ENCODE results near the gene MSI2.
"Not testable (repeated sequence)": the region's sequence is repeated elsewhere in the genome, so short reads cannot be mapped to it uniquely, and the experiment has no call there.

Gene MSI2

DNA sequence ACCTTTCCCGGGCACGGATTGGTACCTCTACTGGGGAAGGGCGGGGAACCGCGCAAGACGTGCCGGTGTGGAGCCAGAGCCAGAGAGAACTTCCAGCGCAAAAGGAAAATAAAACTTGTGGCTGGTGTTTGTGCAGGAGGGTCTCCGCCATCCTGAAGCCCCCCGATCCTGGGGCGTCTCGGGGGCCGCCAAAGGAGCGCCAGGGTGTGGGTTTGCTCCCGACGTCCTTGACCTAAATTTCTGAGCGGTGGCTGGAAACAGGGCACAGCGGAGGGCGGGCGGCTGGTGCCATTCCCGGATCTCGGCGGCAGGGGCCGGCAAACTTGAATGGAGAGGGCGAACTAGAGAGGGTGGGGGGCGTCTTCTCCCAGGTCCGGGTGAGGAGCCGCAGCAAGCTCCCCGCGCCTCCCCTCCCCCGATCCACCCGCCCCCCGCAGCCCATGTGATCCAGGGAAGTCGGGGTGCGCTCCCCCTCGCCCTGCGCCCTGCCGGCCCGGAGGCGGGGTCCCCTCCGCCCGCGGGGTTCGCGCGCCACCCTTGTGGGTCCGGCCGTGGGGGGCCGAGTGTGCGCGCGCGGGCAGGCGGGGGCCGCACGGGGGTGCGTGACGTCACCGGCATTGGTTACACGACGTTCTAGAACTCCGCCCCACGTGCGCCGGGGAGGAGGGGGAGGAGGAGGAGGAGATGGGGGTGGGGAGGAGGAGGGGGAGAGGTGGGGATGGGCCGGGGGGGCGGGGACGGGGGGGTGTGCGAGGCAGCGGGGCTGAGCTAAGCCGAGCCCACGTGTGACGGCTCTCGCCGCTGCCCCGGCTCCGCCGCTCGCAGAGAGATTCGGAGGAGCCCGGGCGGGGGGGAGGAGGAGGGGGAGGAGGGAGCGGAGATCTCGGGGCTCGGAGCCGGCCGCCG, at the start of gene MSI2:
TSS of gene MSI2 (plus strand) at position 748 of the 906 bp plus-strand sequence. CDS start 220 bp downstream, outside the sequence.
- peak; percentile 94 for DNase-seq (ENCODE audit: low read depth, low spot score)

DNA sequence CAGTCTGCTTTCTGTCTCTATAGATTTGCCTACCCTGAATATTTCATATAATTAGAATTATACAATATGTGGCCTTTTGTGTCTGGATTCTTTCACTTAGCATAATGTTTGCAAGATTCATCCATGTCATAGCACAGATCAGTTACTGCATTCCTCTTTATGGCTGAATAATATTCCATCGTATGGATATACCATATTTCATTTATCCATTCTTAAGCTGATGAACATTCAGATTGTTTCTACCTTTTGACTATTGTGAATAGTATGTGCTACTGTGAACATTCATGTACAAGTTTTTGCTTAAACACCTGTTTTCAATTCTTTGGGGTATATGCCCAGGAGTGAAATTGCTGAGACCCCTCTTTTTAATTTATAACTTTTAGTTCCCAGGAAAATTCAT, 49.4 kb upstream of the MSI2 start:
- no peak for DNase-seq (ENCODE audit: low read depth, low spot score)

GRCh38 chr17:57207396-57207795, 48.9 kb upstream of the MSI2 start:
- no peak for DNase-seq (ENCODE audit: low read depth, low spot score)

DNA sequence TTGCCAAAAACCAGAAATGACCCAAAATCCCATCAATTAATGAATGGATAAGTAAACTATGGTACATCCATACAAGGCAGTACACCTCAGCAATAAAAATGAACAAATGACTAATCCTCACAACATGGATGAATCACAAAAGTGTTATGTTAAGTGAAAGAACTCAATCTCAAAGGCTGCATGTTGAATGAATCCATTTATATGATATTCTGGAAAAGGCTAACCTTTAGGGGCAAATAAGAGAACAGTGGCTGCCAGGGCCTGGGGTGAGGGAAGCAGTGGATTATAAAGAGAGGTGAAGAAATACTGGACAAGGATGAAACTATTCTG, 46.1 kb upstream of the MSI2 start:
- DNase-seq (ENCODE audit: low read depth, low spot score): peak; percentile 10

GRCh38 chr17:57210972-57211411, 45.3 kb upstream of the MSI2 start:
- peak; percentile 9 for DNase-seq (ENCODE audit: low read depth, low spot score)

- DNase-seq (ENCODE audit: low read depth, low spot score): peak; percentile 52
Measured at GRCh38 chr17:57211543-57211942, 44.8 kb upstream of the MSI2 start.

- no peak for DNase-seq (ENCODE audit: low read depth, low spot score)
Measured at GRCh38 chr17:57213180-57213825, 43.0 kb upstream of the MSI2 start.

GRCh38 chr17:57215317-57215716, 41.0 kb upstream of the MSI2 start:
- peak; percentile 28 for DNase-seq (ENCODE audit: low read depth, low spot score)

DNA sequence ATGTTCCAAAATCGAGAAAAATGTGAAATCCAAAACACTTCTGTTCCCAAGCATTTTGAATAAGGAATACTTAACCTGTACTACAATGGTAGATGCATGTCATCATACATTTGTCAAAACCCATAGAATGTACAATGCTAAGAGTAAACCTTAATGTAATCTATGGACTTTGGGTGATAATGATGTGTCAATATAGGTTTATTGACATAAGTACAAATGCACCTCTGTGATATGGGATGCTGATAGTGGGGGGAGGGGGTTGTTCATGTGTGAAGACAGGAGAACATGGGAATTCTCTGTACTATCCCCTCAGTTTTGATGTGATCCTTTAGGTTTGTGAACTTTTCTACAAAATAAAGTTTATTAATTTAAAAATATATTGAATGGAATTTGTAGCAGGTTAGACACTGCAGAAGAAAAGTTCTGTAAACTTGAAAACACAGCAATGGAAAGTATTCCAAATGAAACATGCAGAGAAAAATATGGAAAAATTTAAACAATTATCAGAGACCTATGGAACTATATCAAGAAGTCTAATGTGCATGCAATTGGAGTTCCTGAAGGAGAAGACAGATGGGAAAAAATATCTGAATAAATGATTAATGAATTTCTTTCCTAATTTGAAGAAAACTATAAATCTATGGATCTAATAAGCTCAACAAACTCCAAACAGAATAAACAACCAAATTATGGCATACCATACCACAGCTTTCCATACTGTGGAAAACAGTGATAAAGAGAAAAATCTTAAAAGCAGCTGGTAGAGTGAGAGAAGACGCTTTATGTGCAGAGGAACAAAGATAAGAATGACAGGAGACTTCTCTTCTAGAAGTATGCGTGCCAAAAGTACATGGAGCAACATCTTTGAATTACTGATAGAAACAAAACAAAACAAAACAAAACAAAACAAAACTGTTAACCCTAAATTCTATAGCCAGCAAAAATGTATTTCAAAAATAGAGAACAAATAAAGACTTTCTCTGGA, 34.7 kb upstream of the MSI2 start:
- DNase-seq (ENCODE audit: low read depth, low spot score): no peak

DNA sequence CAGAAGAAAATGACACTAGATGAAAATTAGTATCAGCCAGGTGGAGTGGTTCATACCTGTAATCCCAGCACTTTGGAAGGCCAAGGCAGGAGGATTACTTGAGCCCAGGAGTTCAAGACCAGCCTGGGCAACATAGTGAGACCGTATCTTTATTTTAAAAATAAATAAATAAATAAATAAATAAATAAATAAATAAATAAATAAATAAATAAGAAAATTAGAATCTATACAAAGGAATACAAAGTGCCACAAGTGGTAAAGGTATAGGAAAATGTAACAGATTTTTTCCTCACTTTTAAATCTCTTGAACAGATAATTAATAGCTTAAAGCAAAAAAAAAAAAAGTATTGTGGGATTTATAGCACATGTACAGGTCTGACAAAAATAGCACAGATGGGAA, 33.9 kb upstream of the MSI2 start:
- DNase-seq (ENCODE audit: low read depth, low spot score): not testable (repeated sequence)

- DNase-seq (ENCODE audit: low read depth, low spot score): no peak
Measured at GRCh38 chr17:57225127-57225526, 31.2 kb upstream of the MSI2 start.

DNA sequence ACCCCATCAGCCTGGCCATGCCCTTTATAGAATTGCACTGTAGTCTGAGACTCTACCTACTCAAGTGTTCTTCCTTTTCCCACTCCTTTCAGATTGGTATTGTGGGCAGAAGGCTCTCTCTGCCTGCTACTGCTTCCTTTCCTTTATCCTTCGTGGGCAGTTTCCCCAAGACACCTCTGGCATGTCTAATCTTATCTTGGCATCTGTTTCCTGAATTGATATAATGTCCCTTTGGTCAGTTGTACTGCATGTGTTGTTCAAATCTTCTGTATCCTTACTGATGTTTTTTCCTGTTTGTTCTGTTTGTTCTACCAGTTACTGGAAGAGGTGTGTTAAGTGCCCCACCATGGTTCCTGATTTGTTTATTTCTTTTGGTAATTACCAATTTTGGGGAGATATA, 29.5 kb upstream of the MSI2 start:
- no peak for DNase-seq (ENCODE audit: low read depth, low spot score)

GRCh38 chr17:57228911-57229310, 27.4 kb upstream of the MSI2 start:
- no peak for DNase-seq (ENCODE audit: low read depth, low spot score)

- no peak for DNase-seq (ENCODE audit: low read depth, low spot score)
Measured at GRCh38 chr17:57234061-57234738, 22.1 kb upstream of the MSI2 start.

- no peak for DNase-seq (ENCODE audit: low read depth, low spot score)
Measured at GRCh38 chr17:57234739-57235092, 21.6 kb upstream of the MSI2 start.

DNA sequence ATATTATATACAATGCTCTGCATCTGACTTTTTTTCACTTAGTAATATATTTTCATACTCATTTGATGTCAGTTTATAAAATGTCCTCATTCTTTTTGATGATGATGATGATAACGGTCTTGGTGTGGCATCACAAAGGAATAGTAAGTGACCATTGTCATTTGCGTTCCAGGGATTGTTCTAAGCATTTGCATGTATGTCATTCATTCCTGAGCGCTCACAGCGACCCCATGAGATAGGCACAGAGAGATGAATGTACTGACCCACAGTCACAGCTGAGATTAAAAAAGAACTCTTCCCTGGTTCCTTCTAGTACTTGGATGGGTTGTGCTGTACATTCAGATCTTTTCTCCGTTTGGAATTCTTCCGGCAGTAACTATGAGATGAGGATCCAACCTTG, 21.2 kb upstream of the MSI2 start:
- DNase-seq (ENCODE audit: low read depth, low spot score): no peak

DNA sequence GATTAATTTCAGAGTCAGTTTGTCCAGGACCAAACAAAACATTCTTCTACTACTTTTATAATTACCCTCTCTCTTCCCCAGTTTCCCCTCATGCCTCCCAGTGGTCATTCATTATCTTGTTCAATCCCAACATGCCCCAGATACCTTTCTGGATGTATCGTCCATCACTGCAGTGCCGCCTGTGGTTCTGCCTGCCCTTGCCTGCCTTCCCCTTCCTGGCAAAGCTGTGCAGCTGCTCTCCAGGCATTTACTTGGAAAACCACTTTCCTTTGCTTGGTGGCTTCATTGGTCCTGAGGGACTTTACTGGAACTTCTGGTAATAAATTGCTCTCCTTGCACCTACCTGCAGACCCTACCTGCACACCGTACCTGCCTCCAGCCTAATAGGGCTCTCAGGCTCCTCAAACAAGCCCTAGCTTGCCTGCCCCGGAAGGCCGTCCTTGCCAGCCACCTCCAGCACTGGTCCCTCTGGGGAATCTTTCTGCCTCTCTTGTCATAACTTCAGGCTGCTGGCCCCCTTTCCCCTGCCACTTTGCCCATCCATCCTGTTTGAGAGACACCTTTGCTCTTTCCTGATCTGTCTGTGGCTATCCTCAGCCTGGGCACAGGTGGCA, 19.5 kb upstream of the MSI2 start:
- DNase-seq (ENCODE audit: low read depth, low spot score): no peak

GRCh38 chr17:57240648-57241047, 15.7 kb upstream of the MSI2 start:
- no peak for DNase-seq (ENCODE audit: low read depth, low spot score)

GRCh38 chr17:57242148-57242547, 14.2 kb upstream of the MSI2 start:
- no peak for DNase-seq (ENCODE audit: low read depth, low spot score)

DNA sequence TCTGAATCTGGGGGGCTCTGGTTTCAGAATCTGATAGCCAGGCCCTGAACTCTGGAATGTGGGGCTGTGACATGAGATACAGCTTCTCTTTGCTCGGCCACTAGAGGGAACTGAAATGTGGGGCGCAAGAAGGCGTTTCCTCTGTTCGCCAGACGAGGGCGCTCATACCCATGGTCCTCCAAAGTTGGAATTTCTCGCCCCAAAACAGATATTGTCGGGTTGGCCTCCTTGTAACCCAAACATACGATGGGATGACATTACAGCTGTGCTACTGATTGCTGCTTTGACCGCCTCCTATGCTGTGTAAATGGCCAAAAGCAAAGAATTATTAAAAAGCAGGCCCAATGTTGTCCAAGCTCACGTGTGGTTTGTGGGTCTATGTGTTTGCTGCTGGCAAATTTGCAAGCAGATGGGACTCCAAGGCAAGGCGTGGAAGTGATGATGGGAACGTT, 13.1 kb upstream of the MSI2 start:
- DNase-seq (ENCODE audit: low read depth, low spot score): peak; percentile 72

GRCh38 chr17:57245786-57246185, 10.5 kb upstream of the MSI2 start:
- DNase-seq (ENCODE audit: low read depth, low spot score): no peak
